ENCODE data around the gene ARHGAP26.

GRCh38 chr5:143151056-143151700 lies 381.0 kb downstream of the ARHGAP26 start:
- TF ChIP-seq CTCF (IDR thresholded peaks at IDR 0.05) (no peak), EP300 (IDR thresholded peaks at IDR 0.05) (no peak), POLR2A (IDR thresholded peaks at IDR 0.05) (no peak)
